RWPE1 (cell line): ENCODE results near the gene GRID2.
A peak's percentile ranks its signal among the peaks of the same experiment; 100 is the strongest.
"Not testable (repeated sequence)": the region's sequence is repeated elsewhere in the genome, so short reads cannot be mapped to it uniquely, and the experiment has no call there.

Experiments
- CTCF ChIA-PET: fragments of 350-600 bp; sonication (Branson Sonifier 250); formaldehyde crosslinking; extraction: SDS; loops from one replicate; lab custom pipeline; 2021; lab: Yijun Ruan, JAX
- POLR2A ChIA-PET: fragments of 400-600 bp; formaldehyde crosslinking; extraction: SDS; loops from one replicate; lab custom pipeline; 2020; ENCODE audit warnings: antibody characterized with exemption; ENCODE audit not compliant: low non-redundant PET; lab: Yijun Ruan, JAX
- DNase-seq: peaks from one replicate; pipeline ENCODE4 v3.0.0; 2012; ENCODE audit warnings: low spot score
- H3K27ac ChIP-seq: fragments of 450-650 bp; 2 replicates; pipeline ENCODE4 v1.5.1; 2017
- TF ChIP-seq, protein P1 (sequence below): fragments of 450-650 bp; conservative IDR thresholded peaks from 2 replicates; pipeline ENCODE4 v1.5.1; 2017; ENCODE audit warnings: low read depth, mild to moderate bottlenecking

Gene GRID2

DNA sequence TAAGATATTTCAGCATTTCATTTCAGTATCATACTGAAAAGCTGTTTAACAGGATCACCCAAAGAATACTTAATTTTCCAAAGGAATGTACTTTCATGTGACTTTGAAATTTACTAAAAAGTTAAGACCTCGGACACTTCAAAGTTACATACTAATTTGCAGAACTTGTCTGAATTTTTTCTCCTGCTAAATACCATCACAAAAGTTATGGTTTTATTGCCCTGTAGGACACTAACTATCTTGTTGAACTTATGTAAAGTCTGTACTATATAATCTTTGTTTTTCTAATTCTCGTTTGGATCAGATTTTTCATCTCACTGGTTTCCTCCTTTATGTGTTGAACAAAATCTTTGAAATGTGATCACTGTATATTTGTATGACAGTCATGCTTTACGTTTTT, 37.2 kb upstream of the GRID2 start:
- TF ChIP-seq, protein P1, sequence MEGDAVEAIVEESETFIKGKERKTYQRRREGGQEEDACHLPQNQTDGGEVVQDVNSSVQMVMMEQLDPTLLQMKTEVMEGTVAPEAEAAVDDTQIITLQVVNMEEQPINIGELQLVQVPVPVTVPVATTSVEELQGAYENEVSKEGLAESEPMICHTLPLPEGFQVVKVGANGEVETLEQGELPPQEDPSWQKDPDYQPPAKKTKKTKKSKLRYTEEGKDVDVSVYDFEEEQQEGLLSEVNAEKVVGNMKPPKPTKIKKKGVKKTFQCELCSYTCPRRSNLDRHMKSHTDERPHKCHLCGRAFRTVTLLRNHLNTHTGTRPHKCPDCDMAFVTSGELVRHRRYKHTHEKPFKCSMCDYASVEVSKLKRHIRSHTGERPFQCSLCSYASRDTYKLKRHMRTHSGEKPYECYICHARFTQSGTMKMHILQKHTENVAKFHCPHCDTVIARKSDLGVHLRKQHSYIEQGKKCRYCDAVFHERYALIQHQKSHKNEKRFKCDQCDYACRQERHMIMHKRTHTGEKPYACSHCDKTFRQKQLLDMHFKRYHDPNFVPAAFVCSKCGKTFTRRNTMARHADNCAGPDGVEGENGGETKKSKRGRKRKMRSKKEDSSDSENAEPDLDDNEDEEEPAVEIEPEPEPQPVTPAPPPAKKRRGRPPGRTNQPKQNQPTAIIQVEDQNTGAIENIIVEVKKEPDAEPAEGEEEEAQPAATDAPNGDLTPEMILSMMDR = no peak
- no peak overlapping the region for H3K27ac ChIP-seq
- DNase-seq = no peak
- CTCF ChIA-PET = interaction anchor here (0.6 kb wide), 1 partner anchor 37 kb away, joined by 3 read pairs; the partner anchor contains the start of gene GRID2
- POLR2A ChIA-PET = no interaction called here

GRCh38 chr4:92268642-92269041, 35.1 kb upstream of the GRID2 start:
- ChIA-PET POLR2A (no interaction called here), CTCF (interaction anchor here (0.6 kb wide), 1 partner anchor 12 kb away, joined by 3 read pairs; no protein-coding TSS in a partner anchor)
- H3K27ac ChIP-seq = no peak overlapping the region
- TF ChIP-seq, protein P1 = no peak
- no peak for DNase-seq

GRCh38 chr4:92270908-92271307, 32.9 kb upstream of the GRID2 start:
- DNase-seq = no peak
- no peak overlapping the region for H3K27ac ChIP-seq
- CTCF ChIA-PET = interaction anchor here (0.6 to 0.8 kb wide), 2 partner anchors 221 to 1852 kb away, joined by 3 to 4 read pairs; no protein-coding TSS in a partner anchor
- POLR2A ChIA-PET = no interaction called here
- TF ChIP-seq, protein P1 = no peak

GRCh38 chr4:92271551-92271950, 32.2 kb upstream of the GRID2 start:
- POLR2A ChIA-PET, DNase-seq, H3K27ac ChIP-seq: not testable (repeated sequence)
- CTCF ChIA-PET = interaction anchor here (0.8 kb wide), 1 partner anchor 1852 kb away, joined by 3 read pairs; no protein-coding TSS in a partner anchor

DNA sequence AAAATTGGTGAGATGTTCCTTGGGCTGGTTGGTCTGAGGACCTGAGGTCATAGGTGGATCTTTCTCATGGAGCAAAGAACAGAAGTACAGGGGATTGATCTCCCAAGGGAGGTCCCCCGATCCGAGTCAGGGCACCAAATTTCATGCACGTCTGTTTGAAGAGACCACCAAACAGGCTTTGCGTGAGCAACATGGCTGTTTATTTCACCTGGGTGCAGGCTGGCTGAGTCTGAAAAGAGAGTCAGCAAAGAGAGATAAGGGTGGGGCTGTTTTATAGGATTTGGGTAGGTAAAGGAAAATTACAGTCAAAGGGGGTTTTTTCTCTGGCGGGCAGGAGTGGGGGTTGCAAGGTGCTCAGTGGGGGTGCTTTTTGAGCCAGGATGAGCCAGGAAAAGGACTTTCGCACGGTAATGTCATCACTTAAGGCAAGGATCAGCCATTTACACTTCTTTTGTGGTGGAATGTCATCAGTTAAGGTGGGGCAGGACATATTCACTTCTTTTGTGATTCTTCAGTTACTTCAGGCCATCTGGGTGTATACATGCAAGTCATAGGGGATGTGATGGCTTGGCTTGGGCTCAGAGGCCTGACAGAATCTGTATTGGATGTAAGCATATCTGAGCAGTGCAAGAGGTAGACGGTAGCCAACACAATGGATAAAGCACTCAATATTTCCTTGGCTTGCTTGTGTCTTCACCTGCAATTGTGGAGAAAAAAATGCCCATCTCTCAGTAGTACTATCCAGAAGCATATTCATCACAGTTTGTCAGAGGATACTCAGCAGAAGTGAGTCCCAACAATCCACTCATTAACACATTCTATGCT, 26.5 kb upstream of the GRID2 start:
- H3K27ac ChIP-seq, POLR2A ChIA-PET, DNase-seq, CTCF ChIA-PET: not testable (repeated sequence)

- H3K27ac ChIP-seq = no peak overlapping the region
- no peak for DNase-seq
- ChIA-PET POLR2A (no interaction called here), CTCF (interaction anchor here (0.5 kb wide), 1 partner anchor 388 kb away, joined by 3 read pairs; no protein-coding TSS in a partner anchor)
- TF ChIP-seq, protein P1 = no peak
Measured at GRCh38 chr4:92279296-92279695, 24.5 kb upstream of the GRID2 start.

GRCh38 chr4:92299152-92299551, 4.6 kb upstream of the GRID2 start:
- POLR2A ChIA-PET = no interaction called here
- no peak for DNase-seq
- CTCF ChIA-PET = no interaction called here
- TF ChIP-seq, protein P1 = 0 out of 2 replicates have a peak, but pooled peaks have one; percentile 8
- H3K27ac ChIP-seq = no peak overlapping the region
